ENCODE results near the gene ARCN1.

ARCN1 gene

DNA sequence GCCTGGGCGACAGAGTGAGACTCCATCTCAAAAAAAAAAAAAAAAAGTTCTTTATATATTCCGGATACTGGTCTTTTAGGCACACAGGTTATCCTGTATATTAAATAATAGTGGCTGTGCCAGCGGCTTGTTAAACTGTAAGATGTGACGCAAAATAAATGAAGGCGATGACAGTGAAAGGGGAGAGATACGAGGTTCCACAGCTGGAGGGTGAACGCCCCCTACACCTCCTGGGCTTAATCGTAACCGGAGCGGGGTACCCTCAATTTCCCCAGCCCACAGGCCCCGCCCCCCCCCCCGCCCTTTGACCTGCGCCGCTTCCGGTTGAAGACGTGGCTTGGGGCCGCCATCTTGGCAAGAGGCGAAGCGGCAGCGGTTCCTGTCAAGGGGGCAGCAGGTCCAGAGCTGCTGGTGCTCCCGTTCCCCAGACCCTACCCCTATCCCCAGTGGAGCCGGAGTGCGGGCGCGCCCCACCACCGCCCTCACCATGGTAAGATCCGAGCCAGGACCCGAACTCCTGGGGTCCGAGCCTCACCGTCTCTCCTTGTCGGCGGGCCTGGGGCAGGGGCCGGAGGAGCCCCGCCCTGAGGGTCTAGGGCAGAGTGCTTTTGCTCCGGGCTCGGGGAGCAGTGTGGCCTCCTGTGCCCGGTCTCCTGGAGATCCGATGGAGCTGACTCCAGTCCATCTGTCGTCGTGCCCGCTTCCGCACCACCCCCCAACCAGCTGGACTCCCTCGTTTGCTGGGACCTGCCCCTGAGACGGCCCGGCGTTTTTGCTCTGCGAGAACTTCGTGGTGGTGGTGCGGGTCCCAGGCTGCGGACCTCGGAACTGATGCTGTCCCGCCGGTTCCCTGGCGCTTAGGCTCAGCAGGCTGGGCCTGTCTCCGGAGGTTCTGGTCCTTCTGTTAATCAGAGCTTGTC is at the start of gene ARCN1:
TSS of gene ARCN1 (plus strand) at position 349 of the 920 bp plus-strand sequence. CDS start at position 488, 139 bp downstream.
- DNase-seq: peak; percentile 87

DNA sequence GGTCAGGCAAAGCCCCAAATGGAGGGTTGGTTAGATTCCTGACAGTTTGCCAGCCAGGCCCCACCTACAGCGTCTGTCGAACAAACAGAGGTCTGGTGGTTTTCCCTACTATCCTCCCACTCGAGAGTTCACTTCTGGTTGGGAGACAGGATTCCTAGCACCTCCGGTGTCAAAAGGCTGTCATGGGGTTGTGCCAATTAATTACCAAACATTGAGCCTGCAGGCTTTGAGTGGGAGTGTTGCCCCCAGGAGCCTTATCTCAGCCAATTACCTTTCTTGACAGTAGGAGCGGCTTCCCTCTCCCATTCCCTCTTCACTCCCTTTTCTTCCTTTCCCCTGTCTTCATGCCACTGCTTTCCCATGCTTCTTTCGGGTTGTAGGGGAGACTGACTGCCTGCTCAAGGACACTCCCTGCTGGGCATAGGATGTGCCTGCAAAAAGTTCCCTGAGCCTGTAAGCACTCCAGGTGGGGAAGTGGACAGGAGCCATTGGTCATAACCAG is 49.6 kb upstream of the ARCN1 start:
- DNase-seq: no peak

- DNase-seq: no peak
These were observed 47.9 kb upstream of the ARCN1 start for GRCh38 chr11:118524356-118524755.

DNA sequence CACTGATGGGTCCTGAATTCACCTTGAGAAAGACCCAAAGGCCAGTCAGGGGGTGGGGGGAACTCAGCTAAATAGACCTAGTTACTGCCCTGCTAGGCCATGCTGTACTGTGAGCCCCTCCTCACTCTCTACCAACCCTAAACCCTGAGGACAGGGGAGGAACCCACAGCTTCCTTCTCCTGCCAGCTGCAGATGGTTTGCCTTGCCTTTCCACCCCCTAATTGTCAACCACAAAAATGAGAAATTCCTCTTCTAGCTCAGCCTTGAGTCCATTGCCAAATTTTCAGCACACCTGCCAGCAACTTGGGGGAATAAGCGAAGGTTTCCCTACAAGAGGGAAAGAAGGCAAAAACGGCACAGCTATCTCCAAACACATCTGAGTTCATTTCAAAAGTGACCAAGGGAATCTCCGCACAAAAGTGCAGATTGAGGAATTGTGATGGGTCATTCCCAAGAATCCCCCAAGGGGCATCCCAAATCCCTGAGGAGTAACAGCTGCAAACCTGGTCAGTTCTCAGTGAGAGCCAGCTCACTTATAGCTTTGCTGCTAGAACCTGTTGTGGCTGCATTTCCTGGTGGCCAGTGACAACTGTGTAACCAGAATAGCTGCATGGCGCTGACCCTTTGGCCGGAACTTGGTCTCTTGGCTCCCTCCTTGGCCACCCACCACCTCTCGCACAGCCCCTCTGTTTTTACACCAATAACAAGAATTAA is 47.3 kb upstream of the ARCN1 start:
- DNase-seq: no peak

GRCh38 chr11:118526688-118527087 is 45.5 kb upstream of the ARCN1 start:
- no peak for DNase-seq

DNA sequence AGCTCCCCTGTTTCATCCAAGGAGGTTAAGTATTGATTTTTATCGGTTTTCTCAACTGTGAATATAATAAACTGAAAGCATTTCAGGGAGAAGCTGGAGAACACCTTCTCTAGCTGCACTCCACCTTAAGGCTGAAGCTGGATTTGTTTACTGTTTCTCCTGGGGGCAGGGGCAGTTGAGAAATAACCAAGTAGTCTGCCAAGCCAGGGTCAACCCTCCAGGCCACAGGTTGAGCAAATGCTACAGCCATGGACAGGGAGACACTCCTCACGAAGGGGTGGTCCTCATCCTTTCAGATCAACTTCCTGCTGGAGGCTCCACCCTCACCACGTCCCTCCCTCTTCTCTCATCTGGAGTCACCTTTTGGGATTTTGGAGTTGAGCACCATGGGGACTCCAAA is 45.1 kb upstream of the ARCN1 start, which contains the start of gene TTC36:
TSS of gene TTC36 (plus strand) at position 366 of the 400 bp plus-strand sequence. CDS start at position 387, 21 bp downstream.
- DNase-seq: no peak

GRCh38 chr11:118528511-118528910 is 43.7 kb upstream of the ARCN1 start:
- DNase-seq: no peak

DNA sequence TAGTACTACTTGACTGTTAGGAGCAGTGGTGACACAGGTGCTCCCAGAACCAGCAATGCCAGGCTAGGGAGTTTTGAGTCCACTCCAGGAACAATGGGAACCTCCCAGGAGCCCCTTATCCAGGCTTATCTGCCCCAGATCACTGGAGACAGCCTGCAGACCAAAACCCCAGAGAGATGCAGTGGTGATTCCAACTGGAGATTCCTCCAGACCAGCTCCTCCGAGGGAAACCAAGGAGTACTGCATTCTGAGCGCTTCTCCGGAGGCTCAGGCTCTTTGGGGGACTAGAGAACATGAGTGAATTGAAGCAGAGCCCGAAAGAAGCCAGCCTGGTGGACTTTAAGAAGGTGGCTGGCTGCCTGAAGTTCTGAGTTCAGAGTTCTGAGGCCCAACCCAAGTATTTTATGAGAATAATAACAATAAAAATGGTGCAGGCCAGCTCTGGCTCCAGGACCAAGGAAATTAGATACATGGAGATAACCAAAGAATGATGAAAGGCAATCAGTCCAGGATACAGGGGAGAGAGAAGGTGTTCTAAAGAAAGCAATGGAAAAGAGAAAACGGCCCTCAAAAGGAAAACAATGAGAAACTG is 42.5 kb upstream of the ARCN1 start:
- no peak for DNase-seq

- no peak for DNase-seq
These were observed 42.0 kb upstream of the ARCN1 start for GRCh38 chr11:118530180-118530682.

DNA sequence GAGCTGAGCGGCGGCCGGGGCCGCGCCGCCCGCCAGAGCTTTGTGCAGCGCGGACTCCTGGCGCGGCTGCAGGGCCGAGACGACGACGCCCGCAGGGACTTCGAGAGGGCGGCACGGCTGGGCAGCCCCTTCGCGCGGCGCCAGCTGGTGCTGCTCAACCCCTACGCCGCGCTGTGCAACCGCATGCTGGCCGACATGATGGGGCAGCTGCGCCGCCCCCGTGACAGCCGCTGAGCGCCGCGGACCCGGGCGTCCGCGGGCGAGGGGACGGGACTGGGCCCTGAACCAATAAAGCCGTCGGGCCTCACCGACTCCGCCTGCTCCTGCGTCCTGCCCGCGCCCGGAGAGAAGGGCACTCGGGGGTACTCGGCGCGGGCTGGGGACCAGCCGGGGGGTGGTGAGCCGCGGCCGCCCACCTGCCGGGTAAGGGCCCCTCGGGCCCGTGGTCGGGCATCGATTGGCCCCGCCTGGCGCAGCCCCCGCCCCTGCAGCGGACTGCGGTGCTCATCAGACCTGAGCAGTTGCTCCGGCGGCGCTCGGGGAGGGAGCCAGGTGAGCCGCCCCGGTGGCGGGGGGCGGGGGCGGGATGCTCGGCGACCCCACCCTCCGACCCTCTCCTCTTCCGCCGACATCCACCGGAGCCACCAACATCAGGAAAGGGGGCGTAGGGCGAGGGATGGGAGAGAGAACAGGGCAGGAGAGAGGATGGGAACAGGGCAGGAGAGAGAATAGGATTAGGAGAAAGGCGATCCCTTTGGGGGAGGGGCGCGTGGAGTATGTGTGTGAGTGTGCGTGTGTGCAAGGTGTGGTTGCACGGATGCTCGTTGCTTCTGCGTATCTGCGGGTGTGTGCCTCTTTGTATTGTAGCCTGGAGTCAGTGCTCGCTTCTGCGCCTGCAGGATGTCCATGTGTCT is 41.3 kb upstream of the ARCN1 start, which contains the start of gene TMEM25:
TSS of gene TMEM25 (plus strand) at position 510 of the 914 bp plus-strand sequence. CDS start 610 bp downstream, outside the sequence.
- DNase-seq: peak; percentile 79

GRCh38 chr11:118531597-118532084 is 40.6 kb upstream of the ARCN1 start:
- DNase-seq: no peak

DNA sequence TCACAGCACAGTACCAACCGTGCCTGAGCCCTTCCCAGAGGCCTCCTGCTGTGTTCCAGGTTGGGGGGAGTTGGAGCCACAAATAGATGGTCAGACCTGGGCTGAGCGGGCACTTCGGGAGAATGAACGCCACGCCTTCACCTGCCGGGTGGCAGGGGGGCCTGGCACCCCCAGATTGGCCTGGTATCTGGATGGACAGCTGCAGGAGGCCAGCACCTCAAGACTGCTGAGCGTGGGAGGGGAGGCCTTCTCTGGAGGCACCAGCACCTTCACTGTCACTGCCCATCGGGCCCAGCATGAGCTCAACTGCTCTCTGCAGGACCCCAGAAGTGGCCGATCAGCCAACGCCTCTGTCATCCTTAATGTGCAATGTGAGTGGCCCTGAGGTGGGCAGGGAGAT is 40.1 kb upstream of the ARCN1 start:
- DNase-seq: no peak

DNA sequence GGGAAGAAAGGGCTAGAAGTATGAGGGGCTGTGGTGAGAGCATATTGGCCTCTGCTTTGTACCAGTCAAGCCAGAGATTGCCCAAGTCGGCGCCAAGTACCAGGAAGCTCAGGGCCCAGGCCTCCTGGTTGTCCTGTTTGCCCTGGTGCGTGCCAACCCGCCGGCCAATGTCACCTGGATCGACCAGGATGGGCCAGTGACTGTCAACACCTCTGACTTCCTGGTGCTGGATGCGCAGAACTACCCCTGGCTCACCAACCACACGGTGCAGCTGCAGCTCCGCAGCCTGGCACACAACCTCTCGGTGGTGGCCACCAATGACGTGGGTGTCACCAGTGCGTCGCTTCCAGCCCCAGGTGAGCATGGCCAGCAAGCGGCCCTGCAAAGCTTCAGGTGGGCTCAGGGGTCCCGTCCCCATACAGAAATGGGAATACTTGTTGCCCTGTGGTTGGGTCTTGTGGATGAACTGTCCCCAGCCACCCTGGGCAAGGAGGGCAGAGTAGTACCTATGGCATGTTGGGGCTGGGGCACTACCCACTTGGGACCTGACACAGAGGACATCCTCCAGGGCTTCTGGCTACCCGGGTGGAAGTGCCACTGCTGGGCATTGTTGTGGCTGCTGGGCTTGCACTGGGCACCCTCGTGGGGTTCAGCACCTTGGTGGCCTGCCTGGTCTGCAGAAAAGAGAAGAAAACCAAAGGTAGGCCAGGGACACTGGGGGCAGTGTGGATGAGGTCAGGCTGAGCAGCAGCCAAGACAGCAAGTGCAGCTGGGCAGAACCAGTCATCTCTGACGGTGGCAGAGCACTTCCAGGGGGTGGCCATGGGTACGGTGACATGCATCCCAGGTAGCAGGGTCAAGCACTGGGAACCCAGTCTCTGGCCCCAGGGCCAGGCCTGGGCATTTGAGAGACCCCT is 39.1 kb upstream of the ARCN1 start:
- no peak for DNase-seq

DNA sequence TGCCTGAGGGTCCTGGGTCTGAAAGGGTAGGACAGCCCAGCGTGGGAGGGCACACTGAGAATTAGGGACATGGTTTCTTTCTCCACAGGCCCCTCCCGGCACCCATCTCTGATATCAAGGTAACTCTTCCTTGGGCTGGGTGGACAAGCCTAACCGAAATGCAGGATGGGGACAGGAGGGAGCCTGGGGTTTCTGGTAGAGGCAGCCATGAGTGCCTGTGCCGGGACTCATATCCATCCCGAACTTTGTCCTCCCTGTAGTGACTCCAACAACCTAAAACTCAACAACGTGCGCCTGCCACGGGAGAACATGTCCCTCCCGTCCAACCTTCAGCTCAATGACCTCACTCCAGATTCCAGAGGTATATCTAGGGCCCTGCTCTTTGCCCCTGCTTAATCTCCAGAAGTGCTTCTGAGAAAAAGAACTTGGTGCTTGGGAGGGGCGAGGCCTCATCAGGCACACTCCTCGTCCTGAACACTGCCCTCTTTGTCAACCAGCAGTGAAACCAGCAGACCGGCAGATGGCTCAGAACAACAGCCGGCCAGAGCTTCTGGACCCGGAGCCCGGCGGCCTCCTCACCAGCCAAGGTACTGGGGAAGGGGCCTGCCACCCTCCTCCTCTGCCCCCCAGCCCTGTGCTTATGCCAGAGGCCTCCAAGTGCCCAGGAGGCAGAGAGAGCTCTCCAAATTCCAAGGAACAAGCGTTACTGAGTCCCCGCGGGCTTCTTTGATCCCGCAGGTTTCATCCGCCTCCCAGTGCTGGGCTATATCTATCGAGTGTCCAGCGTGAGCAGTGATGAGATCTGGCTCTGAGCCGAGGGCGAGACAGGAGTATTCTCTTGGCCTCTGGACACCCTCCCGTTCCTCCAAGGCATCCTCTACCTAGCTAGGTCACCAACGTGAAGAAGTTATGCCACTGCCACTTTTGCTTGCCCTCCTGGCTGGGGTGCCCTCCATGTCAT is 38.2 kb upstream of the ARCN1 start:
- DNase-seq: no peak

DNA sequence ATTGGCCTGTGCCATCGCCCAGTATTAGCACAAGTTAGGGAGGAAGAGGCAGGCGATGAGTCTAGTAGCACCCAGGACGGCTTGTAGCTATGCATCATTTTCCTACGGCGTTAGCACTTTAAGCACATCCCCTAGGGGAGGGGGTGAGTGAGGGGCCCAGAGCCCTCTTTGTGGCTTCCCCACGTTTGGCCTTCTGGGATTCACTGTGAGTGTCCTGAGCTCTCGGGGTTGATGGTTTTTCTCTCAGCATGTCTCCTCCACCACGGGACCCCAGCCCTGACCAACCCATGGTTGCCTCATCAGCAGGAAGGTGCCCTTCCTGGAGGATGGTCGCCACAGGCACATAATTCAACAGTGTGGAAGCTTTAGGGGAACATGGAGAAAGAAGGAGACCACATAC is 36.9 kb upstream of the ARCN1 start:
- no peak for DNase-seq

- no peak for DNase-seq
These were observed 35.5 kb upstream of the ARCN1 start for GRCh38 chr11:118536726-118537125.

DNA sequence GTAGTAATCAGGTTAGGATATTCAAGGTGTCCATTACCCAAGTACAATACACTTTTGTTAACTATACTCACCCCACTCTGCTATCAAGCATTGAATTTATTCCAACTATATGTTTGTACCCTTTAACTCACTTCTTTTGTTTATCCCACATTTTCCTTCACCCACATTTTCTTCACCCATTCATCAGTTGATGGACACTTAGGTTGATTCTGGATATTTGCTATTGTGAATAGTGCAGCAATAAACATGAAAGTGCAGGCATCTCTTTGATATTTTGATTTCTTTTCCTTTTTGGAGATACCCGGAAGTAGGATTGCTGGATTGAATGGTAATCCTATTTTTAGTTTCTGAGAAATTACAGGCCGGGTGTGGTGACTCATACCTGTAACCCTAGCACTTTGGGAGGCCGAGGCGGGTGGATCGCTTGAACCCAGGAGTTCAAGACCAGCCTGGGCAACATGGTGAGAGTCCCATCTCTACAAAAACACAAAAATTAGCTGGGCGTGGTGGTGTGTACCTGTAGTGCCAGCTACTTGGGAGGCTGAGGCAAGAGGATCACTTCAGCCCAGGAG is 34.7 kb upstream of the ARCN1 start:
- no peak for DNase-seq

GRCh38 chr11:118544010-118544646 is 28.1 kb upstream of the ARCN1 start:
- DNase-seq: no peak

Data from stimulated activated naive CD4-positive, alpha-beta T cell treated with Interleukin-2 at 50 U/mL for 16 hours (primary cell).